Peyer's patch (tissue), 4 donors: Measurements from ENCODE around the gene GABRG3. TPM values are rescaled to one million over a fixed set of nuclear protein-coding genes. Genes with fewer than 3 reads are reported as not detected.

ENCODE experiments used
- DNase-seq, 3 donors: peaks; one replicate each; pipeline ENCODE4 v3.0.0-alpha.2; 2017 to 2019
- H3K27ac ChIP-seq, 4 donors: fragments of 200-600 bp; sonication (generic); one replicate each; pipeline ENCODE4 v1.5.1; 2016 to 2019
- H3K27me3 ChIP-seq, 2 donors: fragments of 200-600 bp; sonication (generic); one replicate each; pipeline ENCODE4 v1.5.1; 2019
- H3K36me3 ChIP-seq, 3 donors: fragments of 200-600 bp; sonication (generic); one replicate each; pipeline ENCODE4 v1.5.1; 2016 to 2019
- H3K4me1 ChIP-seq, 4 donors: fragments of 200-600 bp; sonication (generic); one replicate each; pipeline ENCODE4 v1.5.1; 2016 to 2019
- H3K4me3 ChIP-seq, 4 donors: fragments of 200-600 bp; sonication (generic); 1 replicate in 3 of 4; 2 replicates in 1 of 4; pipeline ENCODE4 v1.5.1; 2016 to 2019; ENCODE audit warnings: mild to moderate bottlenecking in 1 of 4
- H3K9me3 ChIP-seq, 4 donors: fragments of 200-600 bp; sonication (generic); one replicate each; pipeline ENCODE4 v1.5.1; 2016 to 2019; ENCODE audit warnings: mild to moderate bottlenecking in 1 of 4
- CTCF ChIP-seq, 6 experiments: fragments of 450-650 bp in 4 of 6; fragments of 200-600 bp in 2 of 6; sonication (generic) in 1 of 6; IDR thresholded peaks; one replicate each; pipeline ENCODE4 v1.5.1; 2017 to 2019; ENCODE audit warnings: antibody characterized with exemption in 6 of 6, mild to moderate bottlenecking in 3 of 6, moderate library complexity in 1 of 6
- POLR2A ChIP-seq, 2 donors: fragments of 450-650 bp; IDR thresholded peaks; one replicate each; pipeline ENCODE4 v1.5.1; 2017; ENCODE audit warnings: antibody characterized with exemption in 2 of 2, mild to moderate bottlenecking in 2 of 2, moderate library complexity in 2 of 2
- total RNA-seq, 4 donors: library from RNA; depleted of rRNA; stranded (reverse); fragments of >200 nt; gene quantifications; one replicate each; pipeline ENCODE4 v1.1.0, GENCODE V29; 2016

GABRG3 gene
- total RNA-seq, 4 donors from 2014 or later = not detected

GRCh38 chr15:27061739-27062138, 90.8 kb downstream of the GABRG3 start:
- Histone ChIP-seq H3K27ac (no peak overlapping the region), H3K4me1 (no peaks in the 10 kb centered on the region), H3K36me3 (no peaks in the 10 kb centered on the region), H3K27me3 (no peaks in the 10 kb centered on the region), H3K4me3 (no peak overlapping the region), H3K9me3 (no peaks in the 10 kb centered on the region)
- no peak for DNase-seq
- TF ChIP-seq POLR2A (IDR thresholded peaks at IDR 0.05) (no peak), CTCF (IDR thresholded peaks at IDR 0.05) (no peak)

GRCh38 chr15:27062951-27063350, 92.0 kb downstream of the GABRG3 start:
- no peak for DNase-seq
- Histone ChIP-seq H3K9me3 (peaks cover 0 to 5% (median 0%) of the 10 kb centered on the region in 4 donors), H3K4me3 (no peak overlapping the region), H3K27ac (no peak overlapping the region), H3K36me3 (no peaks in the 10 kb centered on the region), H3K27me3 (no peaks in the 10 kb centered on the region), H3K4me1 (no peaks in the 10 kb centered on the region)
- TF ChIP-seq POLR2A (IDR thresholded peaks at IDR 0.05) (no peak), CTCF (IDR thresholded peaks at IDR 0.05) (no peak)

GRCh38 chr15:27064080-27064479, 93.1 kb downstream of the GABRG3 start:
- H3K4me3 ChIP-seq = no peak overlapping the region
- no peak overlapping the region for H3K27ac ChIP-seq
- no peaks in the 10 kb centered on the region for H3K4me1 ChIP-seq
- H3K36me3 ChIP-seq = no peaks in the 10 kb centered on the region
- no peak for DNase-seq
- H3K9me3 ChIP-seq = peaks cover 0 to 15% (median 0%) of the 10 kb centered on the region in 4 donors
- no peaks in the 10 kb centered on the region for H3K27me3 ChIP-seq
- TF ChIP-seq POLR2A (IDR thresholded peaks at IDR 0.05) (no peak), CTCF (IDR thresholded peaks at IDR 0.05) (no peak)

GRCh38 chr15:27065151-27065550, 94.2 kb downstream of the GABRG3 start:
- H3K27ac ChIP-seq = no peak overlapping the region
- DNase-seq = no peak
- TF ChIP-seq CTCF (IDR thresholded peaks at IDR 0.05) (no peak), POLR2A (IDR thresholded peaks at IDR 0.05) (no peak)
- H3K4me1 ChIP-seq = no peaks in the 10 kb centered on the region
- no peak overlapping the region for H3K4me3 ChIP-seq
- no peaks in the 10 kb centered on the region for H3K36me3 ChIP-seq
- no peaks in the 10 kb centered on the region for H3K27me3 ChIP-seq
- peaks cover 0 to 19% (median 0%) of the 10 kb centered on the region in 4 donors for H3K9me3 ChIP-seq

GRCh38 chr15:27065785-27066184, 94.8 kb downstream of the GABRG3 start:
- no peaks in the 10 kb centered on the region for H3K36me3 ChIP-seq
- no peaks in the 10 kb centered on the region for H3K27me3 ChIP-seq
- H3K9me3 ChIP-seq = peaks cover 0 to 19% (median 0%) of the 10 kb centered on the region in 4 donors
- H3K27ac ChIP-seq = no peak overlapping the region
- H3K4me3 ChIP-seq = no peak overlapping the region
- no peak for DNase-seq
- TF ChIP-seq CTCF (IDR thresholded peaks at IDR 0.05) = no peak
- no peak for TF ChIP-seq POLR2A (IDR thresholded peaks at IDR 0.05)
- no peaks in the 10 kb centered on the region for H3K4me1 ChIP-seq

GRCh38 chr15:27066446-27066845, 95.5 kb downstream of the GABRG3 start:
- no peak for TF ChIP-seq CTCF (IDR thresholded peaks at IDR 0.05)
- peaks cover 0 to 19% (median 0%) of the 10 kb centered on the region in 4 donors for H3K9me3 ChIP-seq
- no peaks in the 10 kb centered on the region for H3K27me3 ChIP-seq

More at GRCh38 chr15:27066446-27066845, 95.5 kb downstream of the GABRG3 start:
- Histone ChIP-seq H3K4me3 (no peak overlapping the region), H3K36me3 (no peaks in the 10 kb centered on the region), H3K4me1 (no peaks in the 10 kb centered on the region), H3K27ac (no peak overlapping the region)
- no peak for DNase-seq
